Esophagus muscularis mucosa (tissue), 4 donors: Measurements from ENCODE around the gene ITM2A.

Experiments used
- CTCF ChIP-seq, 3 experiments: fragments of 200-600 bp in 2 of 3; fragments of 450-650 bp in 1 of 3; sonication (generic) in 2 of 3; IDR thresholded peaks; one replicate each; pipeline ENCODE4 v1.5.1; 2017 to 2019; ENCODE audit warnings: antibody characterized with exemption in 3 of 3, mild to moderate bottlenecking in 2 of 3, moderate library complexity in 1 of 3
- EP300 ChIP-seq: sonication (generic); formaldehyde crosslinking; IDR thresholded peaks from one replicate; pipeline ENCODE4 v1.6.1; 2017; ENCODE audit warnings: antibody characterized with exemption
- POLR2A ChIP-seq: fragments of 450-650 bp; IDR thresholded peaks from one replicate; pipeline ENCODE4 v1.6.1; 2017; ENCODE audit warnings: antibody characterized with exemption, moderate library complexity, mild to moderate bottlenecking, low read depth
- POLR2AphosphoS5 ChIP-seq, 2 donors: sonication (generic); formaldehyde crosslinking; IDR thresholded peaks; one replicate each; pipeline ENCODE4 v1.6.1; 2017; ENCODE audit warnings: antibody characterized with exemption in 2 of 2

GRCh38 chrX:79367907-79368306 lies 773 bp upstream of the ITM2A start:
- no peak for TF ChIP-seq CTCF (IDR thresholded peaks at IDR 0.05)
- TF ChIP-seq EP300: no peak
- TF ChIP-seq POLR2AphosphoS5 (IDR thresholded peaks at IDR 0.05): no peak
- no peak for TF ChIP-seq POLR2A
